Measurements from ENCODE around the gene TNN.

GRCh38 chr1:175171036-175171913 is 103.6 kb downstream of the TNN start:
- TF ChIP-seq CTCF (IDR thresholded peaks at IDR 0.05) (no peak), POLR2A (IDR thresholded peaks at IDR 0.05) (no peak), EP300 (IDR thresholded peaks at IDR 0.05) (no peak), POLR2AphosphoS5 (IDR thresholded peaks at IDR 0.05) (no peak)

Data from sigmoid colon (tissue), 4 donors.